Measurements from ENCODE around the gene GPHN. TPM values are rescaled to one million over a fixed set of nuclear protein-coding genes. Genes with fewer than 3 reads are reported as not detected.

Gene GPHN
- total and polyA plus RNA-seq, 2 of the 8 experiments (the other 6 are each of a cell fraction or from before 2014, with no cell fraction given), result 6.0 to 16.0 TPM

- TF ChIP-seq, protein P1, sequence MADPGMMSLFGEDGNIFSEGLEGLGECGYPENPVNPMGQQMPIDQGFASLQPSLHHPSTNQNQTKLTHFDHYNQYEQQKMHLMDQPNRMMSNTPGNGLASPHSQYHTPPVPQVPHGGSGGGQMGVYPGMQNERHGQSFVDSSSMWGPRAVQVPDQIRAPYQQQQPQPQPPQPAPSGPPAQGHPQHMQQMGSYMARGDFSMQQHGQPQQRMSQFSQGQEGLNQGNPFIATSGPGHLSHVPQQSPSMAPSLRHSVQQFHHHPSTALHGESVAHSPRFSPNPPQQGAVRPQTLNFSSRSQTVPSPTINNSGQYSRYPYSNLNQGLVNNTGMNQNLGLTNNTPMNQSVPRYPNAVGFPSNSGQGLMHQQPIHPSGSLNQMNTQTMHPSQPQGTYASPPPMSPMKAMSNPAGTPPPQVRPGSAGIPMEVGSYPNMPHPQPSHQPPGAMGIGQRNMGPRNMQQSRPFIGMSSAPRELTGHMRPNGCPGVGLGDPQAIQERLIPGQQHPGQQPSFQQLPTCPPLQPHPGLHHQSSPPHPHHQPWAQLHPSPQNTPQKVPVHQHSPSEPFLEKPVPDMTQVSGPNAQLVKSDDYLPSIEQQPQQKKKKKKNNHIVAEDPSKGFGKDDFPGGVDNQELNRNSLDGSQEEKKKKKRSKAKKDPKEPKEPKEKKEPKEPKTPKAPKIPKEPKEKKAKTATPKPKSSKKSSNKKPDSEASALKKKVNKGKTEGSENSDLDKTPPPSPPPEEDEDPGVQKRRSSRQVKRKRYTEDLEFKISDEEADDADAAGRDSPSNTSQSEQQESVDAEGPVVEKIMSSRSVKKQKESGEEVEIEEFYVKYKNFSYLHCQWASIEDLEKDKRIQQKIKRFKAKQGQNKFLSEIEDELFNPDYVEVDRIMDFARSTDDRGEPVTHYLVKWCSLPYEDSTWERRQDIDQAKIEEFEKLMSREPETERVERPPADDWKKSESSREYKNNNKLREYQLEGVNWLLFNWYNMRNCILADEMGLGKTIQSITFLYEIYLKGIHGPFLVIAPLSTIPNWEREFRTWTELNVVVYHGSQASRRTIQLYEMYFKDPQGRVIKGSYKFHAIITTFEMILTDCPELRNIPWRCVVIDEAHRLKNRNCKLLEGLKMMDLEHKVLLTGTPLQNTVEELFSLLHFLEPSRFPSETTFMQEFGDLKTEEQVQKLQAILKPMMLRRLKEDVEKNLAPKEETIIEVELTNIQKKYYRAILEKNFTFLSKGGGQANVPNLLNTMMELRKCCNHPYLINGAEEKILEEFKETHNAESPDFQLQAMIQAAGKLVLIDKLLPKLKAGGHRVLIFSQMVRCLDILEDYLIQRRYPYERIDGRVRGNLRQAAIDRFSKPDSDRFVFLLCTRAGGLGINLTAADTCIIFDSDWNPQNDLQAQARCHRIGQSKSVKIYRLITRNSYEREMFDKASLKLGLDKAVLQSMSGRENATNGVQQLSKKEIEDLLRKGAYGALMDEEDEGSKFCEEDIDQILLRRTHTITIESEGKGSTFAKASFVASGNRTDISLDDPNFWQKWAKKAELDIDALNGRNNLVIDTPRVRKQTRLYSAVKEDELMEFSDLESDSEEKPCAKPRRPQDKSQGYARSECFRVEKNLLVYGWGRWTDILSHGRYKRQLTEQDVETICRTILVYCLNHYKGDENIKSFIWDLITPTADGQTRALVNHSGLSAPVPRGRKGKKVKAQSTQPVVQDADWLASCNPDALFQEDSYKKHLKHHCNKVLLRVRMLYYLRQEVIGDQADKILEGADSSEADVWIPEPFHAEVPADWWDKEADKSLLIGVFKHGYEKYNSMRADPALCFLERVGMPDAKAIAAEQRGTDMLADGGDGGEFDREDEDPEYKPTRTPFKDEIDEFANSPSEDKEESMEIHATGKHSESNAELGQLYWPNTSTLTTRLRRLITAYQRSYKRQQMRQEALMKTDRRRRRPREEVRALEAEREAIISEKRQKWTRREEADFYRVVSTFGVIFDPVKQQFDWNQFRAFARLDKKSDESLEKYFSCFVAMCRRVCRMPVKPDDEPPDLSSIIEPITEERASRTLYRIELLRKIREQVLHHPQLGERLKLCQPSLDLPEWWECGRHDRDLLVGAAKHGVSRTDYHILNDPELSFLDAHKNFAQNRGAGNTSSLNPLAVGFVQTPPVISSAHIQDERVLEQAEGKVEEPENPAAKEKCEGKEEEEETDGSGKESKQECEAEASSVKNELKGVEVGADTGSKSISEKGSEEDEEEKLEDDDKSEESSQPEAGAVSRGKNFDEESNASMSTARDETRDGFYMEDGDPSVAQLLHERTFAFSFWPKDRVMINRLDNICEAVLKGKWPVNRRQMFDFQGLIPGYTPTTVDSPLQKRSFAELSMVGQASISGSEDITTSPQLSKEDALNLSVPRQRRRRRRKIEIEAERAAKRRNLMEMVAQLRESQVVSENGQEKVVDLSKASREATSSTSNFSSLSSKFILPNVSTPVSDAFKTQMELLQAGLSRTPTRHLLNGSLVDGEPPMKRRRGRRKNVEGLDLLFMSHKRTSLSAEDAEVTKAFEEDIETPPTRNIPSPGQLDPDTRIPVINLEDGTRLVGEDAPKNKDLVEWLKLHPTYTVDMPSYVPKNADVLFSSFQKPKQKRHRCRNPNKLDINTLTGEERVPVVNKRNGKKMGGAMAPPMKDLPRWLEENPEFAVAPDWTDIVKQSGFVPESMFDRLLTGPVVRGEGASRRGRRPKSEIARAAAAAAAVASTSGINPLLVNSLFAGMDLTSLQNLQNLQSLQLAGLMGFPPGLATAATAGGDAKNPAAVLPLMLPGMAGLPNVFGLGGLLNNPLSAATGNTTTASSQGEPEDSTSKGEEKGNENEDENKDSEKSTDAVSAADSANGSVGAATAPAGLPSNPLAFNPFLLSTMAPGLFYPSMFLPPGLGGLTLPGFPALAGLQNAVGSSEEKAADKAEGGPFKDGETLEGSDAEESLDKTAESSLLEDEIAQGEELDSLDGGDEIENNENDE (IDR thresholded peaks at IDR 0.05; ENCODE audit: insufficient replicate concordance, low read length), result no peak
- TF ChIP-seq CEBPB (IDR thresholded peaks at IDR 0.05; ENCODE audit: low read depth, low read length), result no peak
- TF ChIP-seq, protein P2, sequence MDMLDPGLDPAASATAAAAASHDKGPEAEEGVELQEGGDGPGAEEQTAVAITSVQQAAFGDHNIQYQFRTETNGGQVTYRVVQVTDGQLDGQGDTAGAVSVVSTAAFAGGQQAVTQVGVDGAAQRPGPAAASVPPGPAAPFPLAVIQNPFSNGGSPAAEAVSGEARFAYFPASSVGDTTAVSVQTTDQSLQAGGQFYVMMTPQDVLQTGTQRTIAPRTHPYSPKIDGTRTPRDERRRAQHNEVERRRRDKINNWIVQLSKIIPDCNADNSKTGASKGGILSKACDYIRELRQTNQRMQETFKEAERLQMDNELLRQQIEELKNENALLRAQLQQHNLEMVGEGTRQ (IDR thresholded peaks at IDR 0.05; ENCODE audit: low read length), result no peak
- no peak for TF ChIP-seq YY1 (IDR thresholded peaks at IDR 0.05; ENCODE audit: low read depth, low read length)
- no peak for TF ChIP-seq RFX5 (IDR thresholded peaks at IDR 0.05; ENCODE audit: borderline replicate concordance, low read depth, low read length)
- no peak for TF ChIP-seq CREB1 (IDR thresholded peaks at IDR 0.05)
- no peak for TF ChIP-seq E2F6 (IDR thresholded peaks at IDR 0.05)
- no peak for TF ChIP-seq NRF1 (IDR thresholded peaks at IDR 0.05; ENCODE audit: low read depth, low read length)
- TF ChIP-seq TEAD4 (IDR thresholded peaks at IDR 0.05; ENCODE audit: low read depth, low read length), result no peak
- TF ChIP-seq TBP (IDR thresholded peaks at IDR 0.05; ENCODE audit: low read depth, low read length), result no peak
- TF ChIP-seq POLR2A (IDR thresholded peaks at IDR 0.05; ENCODE audit: control extremely low read depth in 1 of 2, low read depth in 2 of 2, low read length in 2 of 2), result no peak
Measured at GRCh38 chr14:66853311-66853710, 345.4 kb downstream of the GPHN start (continued).

Data from H1 (cell line).